Measurements from ENCODE around the gene POU6F2.

GRCh38 chr7:38942431-38943051 lies 35.2 kb upstream of the POU6F2 start:
- TF ChIP-seq POLR2A (IDR thresholded peaks at IDR 0.05) (no peak), CTCF (IDR thresholded peaks at IDR 0.05) (no peak), EP300 (IDR thresholded peaks at IDR 0.05) (no peak), POLR2AphosphoS5 (IDR thresholded peaks at IDR 0.05) (no peak)

Measured in suprapubic skin (tissue), 4 donors.